HFF-Myc (cell line): ENCODE results near the gene HOXB9.

Experiments used
- DNase-seq: peaks from one replicate; pipeline ENCODE4 v3.0.0-alpha.2; 2011; ENCODE audit warnings: low read depth; ENCODE audit errors: extremely low read depth
- H3K4me3 ChIP-seq: replicated peaks from 2 replicates; pipeline ENCODE4 v1.5.1; 2011; ENCODE audit warnings: low read depth, mild to moderate bottlenecking, control low read depth, low read length
- TF ChIP-seq, protein P1 (sequence below): IDR thresholded peaks from 2 replicates; pipeline ENCODE4 v1.5.1; 2012; ENCODE audit warnings: mild to moderate bottlenecking, low read depth, low read length, control low read depth; ENCODE audit errors: missing control alignments

HOXB9 gene

GRCh38 chr17:48617471-48618255 is 8.5 kb downstream of the HOXB9 start:
- TF ChIP-seq, protein P1, sequence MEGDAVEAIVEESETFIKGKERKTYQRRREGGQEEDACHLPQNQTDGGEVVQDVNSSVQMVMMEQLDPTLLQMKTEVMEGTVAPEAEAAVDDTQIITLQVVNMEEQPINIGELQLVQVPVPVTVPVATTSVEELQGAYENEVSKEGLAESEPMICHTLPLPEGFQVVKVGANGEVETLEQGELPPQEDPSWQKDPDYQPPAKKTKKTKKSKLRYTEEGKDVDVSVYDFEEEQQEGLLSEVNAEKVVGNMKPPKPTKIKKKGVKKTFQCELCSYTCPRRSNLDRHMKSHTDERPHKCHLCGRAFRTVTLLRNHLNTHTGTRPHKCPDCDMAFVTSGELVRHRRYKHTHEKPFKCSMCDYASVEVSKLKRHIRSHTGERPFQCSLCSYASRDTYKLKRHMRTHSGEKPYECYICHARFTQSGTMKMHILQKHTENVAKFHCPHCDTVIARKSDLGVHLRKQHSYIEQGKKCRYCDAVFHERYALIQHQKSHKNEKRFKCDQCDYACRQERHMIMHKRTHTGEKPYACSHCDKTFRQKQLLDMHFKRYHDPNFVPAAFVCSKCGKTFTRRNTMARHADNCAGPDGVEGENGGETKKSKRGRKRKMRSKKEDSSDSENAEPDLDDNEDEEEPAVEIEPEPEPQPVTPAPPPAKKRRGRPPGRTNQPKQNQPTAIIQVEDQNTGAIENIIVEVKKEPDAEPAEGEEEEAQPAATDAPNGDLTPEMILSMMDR: no peak
- H3K4me3 ChIP-seq: no peak overlapping the region
- no peak for DNase-seq

DNA sequence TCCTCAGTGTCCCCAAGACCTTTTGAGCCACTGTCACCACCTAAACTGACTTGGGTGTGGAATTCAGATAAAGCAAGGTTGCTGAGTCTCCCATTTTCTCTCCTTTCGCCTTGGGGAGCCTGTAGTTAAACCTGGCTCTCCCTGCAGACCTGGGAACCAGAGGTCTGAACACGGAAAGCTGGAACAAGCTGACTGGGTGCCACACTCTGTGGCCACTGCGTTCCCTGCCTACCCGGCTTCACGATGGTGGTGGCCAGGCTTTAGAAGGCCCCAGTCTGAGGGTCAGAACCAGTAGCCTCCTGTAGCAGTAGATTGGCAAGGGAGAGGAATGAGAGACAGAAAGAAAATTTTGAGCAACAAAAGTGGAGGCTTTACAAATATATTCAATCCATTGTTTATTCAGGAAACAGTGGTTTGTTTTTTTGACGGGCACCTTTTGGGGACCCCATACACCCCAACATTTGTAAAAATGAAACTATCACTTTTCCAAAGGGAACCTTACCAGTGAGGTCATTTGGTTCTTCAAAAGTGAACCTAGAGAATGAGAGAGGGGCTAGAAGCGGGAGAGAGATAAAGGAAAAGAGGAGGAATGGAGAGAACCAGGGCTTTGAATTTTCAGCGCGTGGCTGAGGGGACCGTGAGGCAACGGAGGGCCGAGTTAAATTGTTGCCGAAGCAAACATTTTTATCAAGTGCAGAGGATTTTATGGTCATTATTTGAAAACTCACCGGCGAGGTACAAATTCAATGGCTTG is 9.3 kb downstream of the HOXB9 start:
- H3K4me3 ChIP-seq: no peak overlapping the region

DNA sequence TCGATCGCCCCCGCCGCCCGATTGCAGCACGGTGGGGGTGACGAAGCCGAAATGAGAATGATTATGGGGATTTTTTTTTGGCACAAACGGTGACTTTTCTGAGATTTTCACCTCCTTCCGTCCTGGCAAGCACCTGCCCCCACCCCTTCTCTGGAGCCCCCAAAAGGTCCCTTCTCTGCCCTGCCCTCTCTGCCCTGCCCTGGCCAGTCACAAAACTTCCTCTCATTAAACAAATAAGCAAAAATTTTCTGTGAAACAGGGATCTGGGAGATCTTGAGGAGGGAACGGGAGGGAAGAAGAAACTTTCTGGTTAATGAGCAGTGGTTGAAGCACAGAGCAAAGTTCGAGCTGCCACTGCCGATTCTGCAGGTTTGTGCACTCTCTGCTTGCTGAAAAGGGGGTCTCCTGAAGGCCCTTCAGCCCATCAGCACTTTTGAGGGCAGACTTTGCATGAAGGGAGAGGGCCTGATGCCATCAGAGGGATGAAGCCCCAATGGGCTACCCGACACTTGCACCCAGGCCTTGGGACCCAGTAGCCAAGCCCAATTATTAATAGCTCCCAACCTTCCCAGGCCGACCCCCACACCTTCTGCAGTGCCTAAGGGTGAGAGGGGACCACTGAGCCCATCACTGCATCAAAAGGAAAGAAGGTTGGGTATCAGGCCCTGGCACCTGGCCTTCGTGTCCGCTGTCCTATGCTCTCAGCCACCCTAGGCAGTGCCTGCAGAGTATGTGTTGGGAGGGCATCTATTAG is 10.0 kb downstream of the HOXB9 start:
- TF ChIP-seq, protein P1: no peak

More for the DNA sequence above, 9.3 kb downstream of the HOXB9 start:
- TF ChIP-seq, protein P1: no peak
- no peak for DNase-seq

DNA sequence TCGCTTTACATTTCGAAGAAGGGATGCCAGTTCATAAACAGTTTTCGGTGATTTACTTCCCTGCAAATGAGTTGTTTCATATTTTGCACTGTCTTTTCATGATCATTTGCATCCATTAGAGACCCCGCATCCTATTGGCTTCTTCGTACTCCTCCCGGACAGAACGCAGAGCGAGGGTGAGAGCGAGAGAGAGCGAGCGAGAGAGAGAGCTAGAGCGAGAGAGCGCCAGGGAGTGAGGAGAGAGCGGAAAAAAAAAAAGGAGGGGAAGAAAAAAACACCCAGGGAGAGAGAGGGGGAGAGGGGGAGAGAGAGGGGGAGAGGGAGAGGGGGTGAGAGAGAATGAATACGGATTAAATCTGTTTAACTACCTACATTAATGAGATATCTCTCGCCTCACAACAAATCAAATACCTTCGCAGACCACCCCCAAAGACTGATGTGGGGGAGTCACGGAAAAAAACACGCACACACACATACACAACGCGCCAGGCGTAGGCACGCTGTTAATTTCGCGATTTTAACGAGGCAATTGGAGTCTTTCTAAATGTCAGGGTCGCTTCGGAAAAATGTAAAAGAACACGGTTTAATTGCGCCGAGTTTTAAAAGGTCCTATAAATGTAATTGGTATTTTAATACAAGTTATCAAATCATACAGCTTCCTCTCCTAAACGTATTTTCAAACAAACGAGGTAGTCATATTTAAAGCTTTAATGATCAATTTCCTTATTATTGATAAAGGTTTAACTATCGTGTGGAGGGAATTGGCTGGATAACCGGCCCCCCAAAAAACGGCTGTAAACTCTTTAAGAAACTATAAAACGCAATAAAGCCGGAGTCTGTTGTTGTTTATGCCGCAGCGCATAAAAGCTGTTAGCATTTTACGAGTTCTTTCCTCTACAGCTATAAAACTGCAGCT is 10.9 kb downstream of the HOXB9 start, which contains the start of gene HOXB8:
Gene HOXB8, minus strand, starts transcription at position 246 of the 916 bp plus-strand sequence. CDS start 588 bp downstream, outside the sequence.
- DNase-seq: no peak
- TF ChIP-seq, protein P1: no peak
- no peak within 1 kb of the TSS for H3K4me3 ChIP-seq

More for the DNA sequence above, 10.0 kb downstream of the HOXB9 start:
- no peak for DNase-seq
- no peak overlapping the region for H3K4me3 ChIP-seq

- no peak for DNase-seq
- H3K4me3 ChIP-seq: no peak overlapping the region
- TF ChIP-seq, protein P1: no peak
Measured at GRCh38 chr17:48613862-48614694, 12.1 kb downstream of the HOXB9 start.
